Fibroblast of skin of right biceps (primary cell): Measurements from ENCODE around the gene COL25A1.

Source experiments
- DNase-seq: peaks from one replicate; pipeline ENCODE4 v3.0.0-alpha.2; 2013

The COL25A1 gene

DNA sequence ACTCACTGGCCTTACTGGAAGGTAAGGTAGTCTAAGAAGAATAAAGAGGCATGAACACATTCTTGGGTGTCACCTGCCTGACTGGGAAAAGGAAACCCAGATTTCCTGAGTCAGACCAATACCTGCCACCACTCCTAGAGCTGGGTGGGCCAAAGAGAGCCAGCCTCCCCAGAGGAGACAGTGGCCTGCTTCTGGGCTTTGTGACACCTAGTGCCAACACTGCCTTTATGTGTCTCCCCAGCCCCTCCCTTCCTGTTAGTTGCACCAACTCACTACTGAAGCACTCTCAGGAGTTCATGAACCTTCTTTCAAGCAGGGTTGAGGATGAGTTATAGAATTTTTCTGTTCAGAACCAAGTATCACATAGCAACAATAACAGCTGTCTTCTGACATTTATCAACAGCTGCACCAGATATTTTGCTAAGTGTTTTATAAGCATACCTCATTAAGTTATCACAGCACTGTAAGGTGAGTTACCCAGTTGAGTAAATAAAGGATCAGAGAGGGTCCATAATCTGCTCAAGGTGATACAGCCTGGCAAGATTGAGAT lies 462.0 kb downstream of the COL25A1 start:
- DNase-seq, result no peak

DNA sequence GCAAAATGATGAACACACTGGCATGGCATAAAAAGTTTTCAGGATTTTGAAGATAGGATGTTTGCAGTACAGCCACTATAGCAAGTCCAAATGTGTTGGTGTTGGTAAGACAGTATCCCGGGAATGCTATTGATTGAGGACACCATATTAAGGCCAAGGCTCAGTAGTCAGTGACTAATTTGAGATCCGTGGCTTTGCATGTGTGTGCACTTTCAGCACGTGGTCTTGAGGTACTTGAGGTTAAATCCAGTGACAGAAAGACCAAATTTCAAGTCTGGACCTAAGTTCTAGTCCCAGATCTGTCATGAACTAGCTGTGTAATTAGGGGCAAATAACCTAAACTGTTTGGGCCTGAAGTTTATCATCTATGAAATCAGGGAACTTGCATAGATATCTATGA lies 463.1 kb downstream of the COL25A1 start:
- DNase-seq, result no peak

DNA sequence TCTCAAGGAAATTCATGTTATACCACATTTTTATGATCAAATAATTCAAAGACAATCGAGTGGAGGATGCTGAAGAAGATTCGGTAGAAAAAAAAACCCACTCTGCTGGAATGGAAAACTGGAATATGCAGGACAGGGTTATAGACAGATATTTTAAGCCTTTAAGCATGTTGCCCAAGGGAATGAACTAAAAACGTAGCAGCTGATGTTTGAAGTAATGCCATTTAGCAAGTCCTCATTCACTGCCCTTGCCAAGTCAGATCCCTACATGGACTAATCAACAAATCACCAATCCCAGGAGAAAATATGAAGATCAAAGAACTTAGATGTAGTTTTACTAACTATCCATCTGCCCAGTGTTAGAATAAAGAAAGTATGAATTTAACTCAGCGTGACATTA lies 464.0 kb downstream of the COL25A1 start:
- no peak for DNase-seq

DNA sequence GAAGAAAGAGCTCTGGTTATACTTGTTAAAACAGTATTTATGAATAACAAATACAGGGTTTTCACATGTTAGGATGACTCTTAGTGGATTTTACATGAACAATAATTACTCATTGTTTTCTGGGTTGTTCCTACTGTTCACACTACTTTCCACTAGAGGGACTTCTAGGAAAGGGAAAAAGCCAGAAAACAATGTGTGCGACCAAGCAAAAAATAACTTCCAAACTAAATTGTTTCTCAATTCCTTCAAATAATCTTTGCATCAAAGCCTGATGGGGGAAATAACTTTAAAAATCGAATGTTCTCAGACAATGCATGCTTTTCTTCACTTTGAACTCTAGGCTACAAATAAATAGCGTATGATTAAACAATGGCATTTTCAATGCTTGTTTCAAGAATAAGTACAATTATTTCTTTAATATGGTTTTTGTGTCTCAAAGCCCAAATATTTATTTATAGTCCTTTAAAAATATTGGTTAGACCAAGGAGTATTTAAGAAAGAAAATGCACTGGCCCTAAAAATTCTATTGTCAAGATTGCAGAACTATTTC lies 467.5 kb downstream of the COL25A1 start:
- DNase-seq, result peak; percentile 68

DNA sequence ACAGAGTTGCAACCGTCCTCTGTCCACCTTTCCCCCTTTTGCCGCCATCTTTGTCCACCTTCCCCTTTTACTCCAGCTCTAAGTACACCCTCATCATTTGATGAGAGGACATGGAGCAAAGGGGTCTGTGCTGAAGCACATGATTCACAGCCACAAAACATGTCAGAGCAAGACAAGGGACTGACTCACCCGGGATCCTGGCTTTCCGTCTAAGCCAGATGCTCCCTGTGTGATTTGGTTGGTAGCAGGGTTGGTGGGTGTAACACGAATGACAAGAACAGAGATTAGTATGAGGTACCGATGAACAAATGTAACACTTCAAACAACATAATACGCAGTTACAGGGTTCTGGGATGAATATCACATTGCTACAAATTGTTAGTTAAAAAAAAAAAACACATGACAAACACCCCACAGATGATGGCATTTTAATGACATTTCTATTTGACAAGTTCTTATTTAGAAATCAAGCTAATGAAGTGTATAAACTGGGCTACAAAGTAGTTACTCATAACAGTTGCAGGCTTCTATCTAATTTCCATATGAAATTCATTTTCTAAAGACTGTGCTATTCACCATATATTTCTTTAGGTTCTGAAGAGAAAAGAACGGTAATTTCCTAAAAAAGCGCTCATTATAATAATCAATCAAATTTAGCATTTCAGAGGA lies 468.2 kb downstream of the COL25A1 start:
- peak; percentile 94 for DNase-seq

DNA sequence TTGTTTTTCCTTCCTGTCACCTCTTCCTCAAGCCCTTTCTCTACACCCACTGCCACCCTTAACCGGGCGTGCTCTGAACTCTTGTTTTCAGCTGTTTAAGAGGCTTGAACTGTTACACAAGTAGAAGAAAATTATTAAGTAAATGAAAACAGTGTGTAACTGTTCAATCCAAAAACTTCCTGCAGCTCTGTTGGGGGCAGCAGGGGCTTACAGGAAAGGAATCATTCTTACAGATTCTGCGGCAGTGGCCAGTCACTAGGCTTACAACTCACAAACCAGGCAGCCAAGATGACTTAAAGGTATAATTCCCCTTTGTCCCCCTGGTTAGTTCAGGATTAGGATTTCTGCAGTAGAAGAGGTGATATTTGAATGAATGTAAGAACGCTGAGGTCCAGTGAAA lies 469.4 kb downstream of the COL25A1 start:
- DNase-seq, result peak; percentile 46

DNA sequence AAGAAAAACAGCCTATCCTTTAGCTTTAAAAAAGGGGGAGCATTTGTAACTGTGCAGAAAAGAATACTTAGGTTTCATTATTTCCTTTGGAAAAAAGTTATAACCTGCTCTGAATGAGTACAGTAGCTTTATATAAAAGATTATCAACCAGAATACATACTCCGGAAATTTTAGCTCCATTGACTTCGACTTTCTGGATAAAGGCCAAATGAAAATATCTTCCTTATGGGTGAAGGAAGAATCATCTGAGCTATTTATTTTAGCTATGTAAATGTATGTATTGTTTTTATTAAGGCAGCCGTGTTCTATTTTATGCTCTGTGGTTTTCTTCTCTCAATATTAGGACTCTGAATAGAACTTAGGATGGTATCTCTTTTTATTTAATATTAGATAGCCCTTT lies 470.6 kb downstream of the COL25A1 start:
- peak; percentile 56 for DNase-seq

DNA sequence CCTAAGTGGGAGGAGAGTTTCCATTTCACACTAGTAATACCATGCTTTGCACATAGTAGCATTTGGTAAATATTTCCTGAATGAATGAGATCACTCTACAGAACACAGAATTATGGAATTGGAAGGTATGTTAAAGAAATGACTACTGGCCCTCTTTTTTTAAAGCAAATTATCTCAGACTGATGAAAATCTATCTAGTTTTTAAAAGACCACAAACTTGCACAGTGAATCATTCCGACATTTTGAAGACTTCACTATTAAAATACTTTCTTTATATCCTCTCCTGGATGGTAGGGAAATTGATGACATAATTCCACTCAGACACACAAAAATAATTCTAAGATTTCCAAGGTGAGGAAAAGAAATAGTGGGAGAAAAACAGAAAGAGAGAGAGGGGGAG lies 471.2 kb downstream of the COL25A1 start:
- peak; percentile 65 for DNase-seq

DNA sequence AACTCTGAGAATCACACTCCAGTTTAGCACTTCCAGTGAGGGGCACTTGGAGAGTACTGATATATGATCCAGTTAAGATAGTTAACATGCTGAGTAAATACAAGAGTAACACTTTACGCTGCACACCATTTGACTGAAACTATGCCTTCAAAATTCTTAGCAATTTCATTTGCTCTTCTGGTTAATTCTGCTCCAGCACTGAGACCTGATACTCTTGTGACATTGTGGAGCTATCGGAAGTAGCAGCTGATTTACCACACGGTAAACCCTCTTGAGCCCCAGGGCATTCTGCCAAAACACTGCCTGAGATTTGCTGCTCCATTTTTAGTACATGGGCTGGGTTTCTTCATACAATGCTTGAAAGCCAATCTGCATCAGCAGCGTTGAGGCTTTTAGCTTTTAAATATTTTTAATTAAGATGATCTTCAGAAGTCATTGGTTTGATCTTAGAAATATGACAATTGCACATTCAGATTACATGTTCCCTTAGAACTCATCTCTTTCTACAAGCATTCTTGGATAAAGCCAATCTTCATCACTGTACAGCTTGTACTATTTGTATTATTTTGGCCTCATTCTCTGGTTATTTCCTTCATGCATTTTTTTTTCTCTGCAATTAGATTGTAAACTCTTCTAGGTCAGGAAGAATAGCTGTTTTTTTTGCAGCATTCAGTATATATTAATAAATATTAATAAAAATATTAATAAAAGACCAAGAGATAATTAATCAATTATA lies 471.8 kb downstream of the COL25A1 start:
- peak; percentile 43 for DNase-seq

DNA sequence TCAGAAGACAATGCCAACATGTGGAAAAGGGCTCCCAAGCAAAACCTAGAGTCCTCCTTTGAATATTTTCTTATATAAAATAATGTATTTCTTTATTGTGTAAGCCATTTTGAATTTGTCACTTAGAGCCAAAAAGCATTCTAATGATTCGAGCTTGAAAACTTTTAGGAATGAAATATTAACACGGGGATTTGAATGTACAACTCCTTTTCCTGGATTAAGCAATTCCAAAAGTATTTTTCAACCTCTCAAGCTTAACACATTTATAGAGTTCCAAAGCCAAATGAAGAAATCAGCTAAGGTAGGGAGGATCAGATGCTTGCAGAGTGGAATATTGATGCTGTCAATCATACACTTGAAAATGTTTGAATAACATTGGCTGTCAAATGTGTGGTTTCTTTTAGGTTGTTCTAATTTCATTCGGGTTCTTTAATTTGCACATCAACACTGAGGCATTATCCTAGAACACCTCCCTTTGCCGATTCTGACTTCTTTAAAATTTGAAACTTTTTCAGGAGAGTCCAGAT lies 472.4 kb downstream of the COL25A1 start:
- peak; percentile 66 for DNase-seq

DNA sequence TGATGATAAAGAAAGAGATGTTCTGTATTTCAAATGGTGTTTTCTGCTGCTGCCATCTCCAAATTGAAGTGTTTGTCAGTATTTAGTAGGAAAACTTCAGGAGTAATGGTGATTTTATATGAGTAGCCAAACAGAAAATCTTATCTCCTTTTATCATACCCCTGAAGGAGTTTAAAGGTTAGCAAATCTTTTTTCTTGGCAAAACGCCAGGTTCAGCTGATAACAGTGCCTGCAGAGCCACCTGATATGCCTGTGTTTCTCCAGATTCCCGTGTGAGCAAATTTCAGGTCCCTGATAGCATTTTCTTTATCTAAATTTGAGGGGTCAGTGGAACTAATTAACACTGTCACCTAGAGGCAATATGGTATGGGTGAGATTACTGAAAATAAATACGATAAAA lies 473.8 kb downstream of the COL25A1 start:
- no peak for DNase-seq

DNA sequence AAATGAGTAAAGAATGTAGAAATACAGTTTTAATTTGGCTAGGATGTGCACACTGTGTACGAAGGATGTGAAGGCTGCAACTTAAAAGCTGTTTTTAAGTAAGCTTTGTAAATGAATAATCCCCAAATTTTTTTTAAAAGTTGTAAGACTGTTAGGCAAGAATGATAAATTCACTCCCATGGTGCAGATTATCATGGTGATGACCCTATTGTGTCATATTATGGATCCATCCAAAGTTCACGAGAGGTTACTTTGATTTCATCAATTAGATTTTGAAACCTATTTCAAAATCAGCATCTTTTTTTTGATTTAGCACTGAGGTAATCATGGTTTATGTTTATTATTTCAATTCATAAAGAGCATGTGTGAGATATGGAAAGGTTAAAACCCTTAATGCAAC lies 476.7 kb downstream of the COL25A1 start:
- no peak for DNase-seq

DNA sequence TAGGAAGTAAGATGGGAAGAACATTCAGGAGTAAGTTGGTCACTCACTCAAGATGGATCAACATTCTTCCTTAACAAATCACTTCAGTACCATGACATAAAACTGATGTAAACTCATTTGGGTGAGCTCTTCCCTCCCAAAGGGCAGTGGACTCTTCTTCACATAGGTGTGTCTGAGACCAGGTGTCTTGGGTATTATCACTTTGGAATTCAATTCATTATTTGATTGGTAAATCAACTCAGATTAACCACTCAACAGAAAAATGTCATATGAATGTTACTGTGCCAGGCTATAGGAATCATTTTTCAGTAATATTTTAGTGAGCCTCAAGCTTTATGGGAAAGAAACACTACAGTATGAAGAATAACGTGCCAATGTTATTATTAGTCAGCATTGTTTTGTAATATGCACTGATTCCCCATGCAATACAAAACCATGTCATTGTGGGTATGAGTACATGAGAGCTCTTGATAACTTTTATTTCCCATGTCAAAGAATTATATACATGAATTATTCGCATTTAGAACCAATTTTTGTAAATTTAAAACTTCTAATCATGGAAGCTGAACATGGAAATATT lies 481.0 kb downstream of the COL25A1 start:
- DNase-seq, result peak; percentile 63

DNA sequence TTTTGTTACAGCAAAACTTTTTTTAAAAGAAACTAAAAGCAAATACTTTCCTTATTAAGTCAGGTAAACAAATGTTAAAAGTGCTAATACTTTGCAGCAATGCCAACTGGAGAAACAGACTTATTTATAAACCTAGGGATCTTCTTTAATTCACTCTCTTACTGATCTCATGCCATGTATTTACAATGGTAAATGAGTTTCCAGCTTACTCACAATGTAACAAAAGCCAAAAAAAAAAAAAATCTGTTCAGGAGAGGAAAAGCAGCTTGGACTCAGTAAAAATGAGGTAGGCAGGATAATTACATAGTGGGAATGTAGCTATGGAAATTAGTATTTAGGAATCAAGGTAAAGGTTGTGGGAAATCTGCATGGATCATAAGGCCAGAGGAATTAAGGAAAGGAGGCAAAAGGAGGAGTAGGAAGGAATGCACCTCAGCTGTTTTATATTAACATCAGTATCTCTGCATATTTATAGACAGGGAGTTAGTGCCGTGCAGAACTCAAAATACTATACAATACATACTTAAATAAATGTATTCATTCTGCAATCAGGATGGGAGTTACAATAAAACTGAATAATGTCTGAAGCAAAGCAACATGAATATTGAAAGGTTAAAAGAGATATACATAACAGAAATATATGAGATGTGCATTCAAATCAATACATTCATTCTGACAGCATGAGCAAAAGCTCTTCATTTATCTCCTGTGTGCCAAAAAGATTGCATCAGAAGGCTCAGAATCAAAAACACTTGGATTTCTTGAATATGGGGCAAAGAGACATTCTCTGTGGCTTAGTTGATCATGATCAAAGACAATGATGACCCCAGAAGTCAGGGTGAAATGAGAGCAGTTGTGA lies 481.7 kb downstream of the COL25A1 start:
- peak; percentile 68 for DNase-seq

DNA sequence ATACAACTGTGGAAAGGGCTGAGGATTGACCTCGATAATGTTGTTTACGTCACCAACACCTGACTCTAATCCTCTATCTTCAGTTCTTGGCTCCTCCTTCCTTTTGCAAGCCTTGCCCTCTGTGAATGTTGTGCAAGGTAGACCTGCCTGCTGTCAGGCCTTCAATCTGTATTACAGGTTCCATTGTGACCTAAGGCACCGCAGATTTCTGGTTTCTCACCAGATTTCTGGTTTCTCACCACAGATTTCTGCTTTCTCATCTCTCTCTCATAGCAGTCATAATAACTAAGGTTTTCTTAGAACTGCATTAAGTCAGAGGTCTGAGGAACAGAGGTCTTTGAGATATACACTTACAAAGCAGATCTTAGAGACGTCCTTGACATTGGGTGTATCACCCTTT lies 488.1 kb downstream of the COL25A1 start:
- no peak for DNase-seq

DNA sequence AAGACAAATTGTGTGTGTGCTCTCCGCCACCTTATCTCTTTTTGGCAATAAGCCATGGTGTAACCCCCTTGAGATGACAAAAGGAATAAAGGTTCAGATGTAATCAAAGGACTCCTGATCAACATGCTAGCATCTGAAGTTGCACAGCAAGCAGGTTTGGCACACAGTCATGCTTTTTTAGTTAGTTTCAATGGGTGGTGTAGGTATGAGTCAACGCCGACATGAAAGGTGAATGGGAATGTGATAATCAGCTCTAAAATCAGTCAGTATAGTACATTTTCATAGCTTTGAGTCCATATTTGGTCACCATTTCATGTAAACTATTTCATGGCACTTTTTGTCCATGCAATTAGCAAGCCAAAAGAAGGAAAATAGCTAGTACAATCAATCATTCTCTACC lies 489.2 kb downstream of the COL25A1 start:
- DNase-seq, result no peak

DNA sequence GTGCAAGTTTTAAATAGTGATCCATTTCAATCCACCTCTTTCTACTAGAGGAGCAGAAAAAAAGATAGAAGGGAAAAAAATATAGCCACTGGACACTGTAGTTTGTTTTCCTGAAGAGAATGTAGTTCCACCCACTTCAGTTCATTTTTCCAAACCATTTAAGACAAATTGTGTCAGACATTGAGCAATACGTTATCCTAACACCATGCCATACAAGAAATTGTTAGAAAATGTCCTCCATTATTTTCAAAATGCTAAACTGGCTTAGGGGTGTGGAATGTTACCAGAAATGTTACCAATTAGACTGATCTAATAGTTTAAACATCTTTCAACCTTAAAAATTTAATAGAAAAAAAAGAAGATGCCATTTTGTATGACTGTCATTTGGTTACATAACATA lies 491.0 kb downstream of the COL25A1 start:
- DNase-seq, result peak; percentile 15

DNA sequence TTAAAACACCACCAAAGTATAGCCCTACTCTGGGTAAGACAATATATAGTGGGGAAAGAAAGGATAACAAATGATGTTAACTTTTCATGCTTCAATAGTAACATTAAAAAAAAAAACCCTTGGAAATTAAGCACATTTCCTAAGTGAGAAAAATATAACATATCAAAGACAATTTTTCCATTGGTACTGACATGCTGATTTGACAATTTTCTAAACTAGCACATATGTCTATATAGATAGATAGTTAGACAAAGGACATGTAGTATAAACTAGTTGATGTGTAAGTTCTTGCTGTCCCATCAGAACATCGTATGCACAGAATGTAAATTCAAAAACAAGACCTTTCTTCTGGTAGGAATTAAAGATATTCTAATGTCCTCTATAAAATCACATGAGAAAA lies 492.4 kb downstream of the COL25A1 start:
- no peak for DNase-seq

DNA sequence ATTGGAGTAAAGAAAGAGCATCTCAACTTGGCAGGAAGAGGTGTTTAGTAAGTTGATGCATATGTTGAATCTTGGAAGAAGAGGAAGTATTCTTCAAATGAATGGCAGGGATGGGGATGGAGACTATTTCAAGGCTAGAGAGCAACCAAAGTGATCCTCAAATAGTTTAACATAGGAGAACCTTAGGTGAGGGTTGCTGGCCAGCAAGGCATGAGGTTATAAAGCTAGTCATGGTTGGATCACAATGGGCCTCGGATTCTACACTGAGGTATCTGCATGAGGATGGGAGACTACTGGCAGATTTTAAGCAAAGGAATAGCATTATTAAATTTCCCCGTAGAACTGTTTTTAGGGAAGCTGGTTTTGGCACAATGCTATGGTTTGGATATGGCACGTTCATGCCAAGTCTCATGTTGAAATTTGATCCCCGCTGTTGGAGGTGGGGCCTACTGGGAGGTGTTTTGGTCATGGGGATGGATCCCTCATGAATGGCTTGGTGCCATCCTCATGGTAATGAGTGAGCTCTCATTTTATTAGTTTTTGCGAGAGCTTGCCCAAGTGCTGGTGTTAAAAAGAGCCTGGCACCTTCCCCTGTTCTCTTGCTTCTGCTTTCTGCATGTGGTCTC lies 497.7 kb downstream of the COL25A1 start:
- no peak for DNase-seq

DNA sequence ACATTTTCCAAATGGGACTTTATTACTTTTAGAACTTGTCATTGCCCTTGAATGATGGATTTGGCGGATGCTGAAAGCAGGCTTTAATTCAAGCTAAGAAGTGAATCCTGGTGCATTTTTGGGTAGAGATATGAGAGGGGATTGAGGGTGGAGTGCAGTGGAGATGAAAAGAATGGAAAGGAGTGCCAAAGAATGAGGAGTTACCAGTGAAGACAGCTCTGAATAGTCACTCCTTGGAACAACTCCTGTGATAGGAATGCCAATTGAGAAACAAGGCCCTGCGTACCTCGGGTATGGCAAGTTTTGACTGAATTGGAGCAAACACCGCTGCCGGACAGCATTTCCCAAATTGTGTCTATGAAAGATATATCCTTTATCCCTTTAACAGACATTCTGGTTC lies 503.2 kb downstream of the COL25A1 start:
- DNase-seq, result no peak

DNA sequence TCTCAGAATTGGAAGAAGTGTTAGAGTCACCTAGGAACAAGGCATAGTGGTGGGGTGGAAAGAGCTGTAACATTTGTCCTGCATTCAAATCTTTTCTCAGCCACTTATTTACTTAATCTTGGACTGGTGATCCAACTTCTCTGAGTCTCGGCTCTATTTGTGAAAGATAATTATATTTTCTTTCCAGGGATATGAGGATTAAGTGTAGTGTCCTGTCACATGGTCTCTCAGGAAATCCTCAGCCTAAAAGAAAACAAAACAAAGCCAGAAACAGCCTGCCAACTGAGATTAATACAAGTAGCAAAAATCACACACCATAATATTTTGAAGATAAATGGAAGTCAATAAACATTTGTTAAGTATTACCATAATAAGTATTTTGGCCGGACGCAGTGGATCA lies 506.3 kb downstream of the COL25A1 start:
- no peak for DNase-seq

DNA sequence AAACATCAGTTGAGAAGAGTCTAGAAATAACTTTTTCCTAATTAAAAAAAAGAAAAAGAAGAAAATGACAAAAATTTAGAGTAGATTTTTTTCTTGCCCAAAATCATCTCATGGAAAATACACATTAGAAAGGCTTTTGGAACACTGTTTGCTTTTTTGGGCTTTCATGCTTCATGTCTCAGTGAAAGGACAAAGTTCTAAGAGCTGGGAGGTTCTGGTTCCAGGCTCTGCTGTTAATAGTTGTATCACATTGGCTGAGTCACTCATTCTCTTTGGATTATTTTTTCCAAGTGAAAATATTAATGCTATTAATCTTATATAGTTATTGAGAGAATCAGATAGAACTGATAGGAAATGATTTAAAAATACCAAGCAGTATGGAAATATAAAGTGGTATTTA lies 506.7 kb downstream of the COL25A1 start:
- DNase-seq, result no peak
